Urinary bladder (tissue), 4 donors: ENCODE data around the gene LETM1. TPM values are rescaled to one million over a fixed set of nuclear protein-coding genes. Genes with fewer than 3 reads are reported as not detected.

ENCODE experiments used
- DNase-seq: peaks from one replicate; pipeline ENCODE4 v3.0.0-alpha.2; 2015; ENCODE audit errors: extremely low spot score
- H3K27ac ChIP-seq: one replicate; pipeline ENCODE4 v1.5.1; 2013; ENCODE audit warnings: low read depth, mild to moderate bottlenecking, moderate library complexity
- H3K36me3 ChIP-seq: one replicate; pipeline ENCODE4 v1.6.1; 2013; ENCODE audit warnings: mild to moderate bottlenecking, moderate library complexity; ENCODE audit not compliant: insufficient read depth
- H3K4me1 ChIP-seq: one replicate; pipeline ENCODE4 v1.6.1; 2013; ENCODE audit warnings: mild to moderate bottlenecking, moderate library complexity; ENCODE audit not compliant: insufficient read depth
- H3K4me3 ChIP-seq: one replicate; pipeline ENCODE4 v1.5.1; 2013; ENCODE audit warnings: low read depth, low read length
- WGBS: extraction: QIAGEN DNeasy Blood & Tissue Kit; methylation state at CpG from one replicate; pipeline ENCODE4 v1.1.7; 2013; 5-methylcytosine and 5-hydroxymethylcytosine counted together
- polyA plus RNA-seq: library from polyadenylated mRNA; stranded (reverse); fragments of 200-250 nt; gene quantifications from one replicate; pipeline ENCODE4 v1.2.3, GENCODE V29; 2013
- total RNA-seq: library from RNA; depleted of rRNA; stranded (reverse); fragments of >200 nt; gene quantifications from one replicate; pipeline ENCODE4 v1.2.3, GENCODE V29; 2014
- donor health status: healthy with polysubstance abuse.
- donor health status: healthy.

The LETM1 gene
- total and polyA plus RNA-seq, 2 donors: 15.6 to 19.0 TPM

DNA sequence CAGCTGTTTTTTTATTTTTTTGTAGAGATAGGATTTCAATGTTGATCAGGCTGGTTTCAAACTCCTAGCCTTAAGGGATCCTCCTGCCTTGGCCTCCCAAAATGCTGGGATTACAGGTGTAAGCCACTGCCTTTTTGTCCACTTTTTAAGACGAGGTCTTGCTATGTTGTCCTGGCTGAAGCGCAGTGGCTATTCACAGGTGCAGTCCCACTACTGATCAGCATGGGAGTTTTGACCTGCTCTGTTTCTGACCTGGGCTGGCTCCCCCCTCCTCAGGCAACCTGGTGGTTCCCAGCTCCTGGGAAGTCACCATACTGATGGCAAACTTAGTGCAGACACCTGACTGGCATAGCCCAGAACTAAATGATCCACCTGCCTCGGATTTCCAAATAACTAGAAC is 13.0 kb upstream of the LETM1 start:
- Histone ChIP-seq H3K4me3 (no peak overlapping the region), H3K4me1 (no peaks in the 10 kb centered on the region), H3K36me3 (no peaks in the 10 kb centered on the region), H3K27ac (no peak overlapping the region)
- no peak for DNase-seq
- WGBS: 94% methylated on average over 3 of the region's 3 CpGs

DNA sequence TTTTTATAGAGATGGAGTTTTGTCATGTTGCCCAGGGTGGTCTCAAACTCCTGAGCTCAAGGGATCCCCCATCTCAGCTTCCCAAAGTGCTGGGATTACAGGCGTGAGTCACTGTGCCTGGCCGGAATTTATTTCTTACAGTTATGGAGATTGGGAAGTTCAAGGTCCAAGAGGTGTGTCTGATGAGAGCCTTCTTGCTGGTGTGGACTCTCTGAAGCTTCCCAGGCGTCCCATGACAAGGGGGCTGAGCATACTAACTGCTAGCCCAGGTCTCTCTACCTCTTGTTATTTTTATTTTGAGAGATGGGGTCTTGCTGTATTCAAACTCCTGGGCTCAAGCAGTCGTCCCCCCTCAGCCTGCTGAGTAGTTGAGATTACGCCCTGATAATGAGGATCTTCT is 12.3 kb upstream of the LETM1 start:
- H3K36me3 ChIP-seq: no peaks in the 10 kb centered on the region
- no peak overlapping the region for H3K4me3 ChIP-seq
- H3K27ac ChIP-seq: no peak overlapping the region
- 54% methylated on average over 5 of the region's 5 CpGs for WGBS
- H3K4me1 ChIP-seq: no peaks in the 10 kb centered on the region
- DNase-seq: no peak

DNA sequence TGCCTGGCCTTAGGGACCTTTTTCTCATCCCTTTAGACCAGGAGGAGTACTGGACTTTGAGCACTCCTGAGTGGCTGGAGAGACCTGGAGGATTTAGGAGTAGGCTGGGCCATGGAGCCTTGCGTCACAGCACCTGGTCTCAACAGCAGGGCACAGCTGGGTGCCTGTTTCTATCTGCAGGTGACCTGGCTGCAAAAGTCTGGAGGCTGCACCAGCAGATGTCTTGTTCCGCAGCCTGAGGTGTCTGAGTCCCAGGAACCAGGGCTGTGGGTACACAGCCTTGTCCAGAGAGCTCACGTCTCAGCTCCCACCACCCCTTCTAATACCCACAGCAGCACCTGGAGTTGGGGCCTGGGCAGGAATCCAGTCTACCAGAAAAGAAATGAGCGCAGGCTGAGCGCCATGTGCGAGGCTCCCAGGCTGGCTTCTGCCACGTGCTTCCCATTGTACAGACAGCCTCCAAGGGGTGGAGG is 10.3 kb upstream of the LETM1 start:
- WGBS: 82% methylated on average over 7 of the region's 7 CpGs
- H3K36me3 ChIP-seq: no peaks in the 10 kb centered on the region
- H3K27ac ChIP-seq: no peak overlapping the region
- no peak overlapping the region for H3K4me3 ChIP-seq
- no peak for DNase-seq
- no peaks in the 10 kb centered on the region for H3K4me1 ChIP-seq

DNA sequence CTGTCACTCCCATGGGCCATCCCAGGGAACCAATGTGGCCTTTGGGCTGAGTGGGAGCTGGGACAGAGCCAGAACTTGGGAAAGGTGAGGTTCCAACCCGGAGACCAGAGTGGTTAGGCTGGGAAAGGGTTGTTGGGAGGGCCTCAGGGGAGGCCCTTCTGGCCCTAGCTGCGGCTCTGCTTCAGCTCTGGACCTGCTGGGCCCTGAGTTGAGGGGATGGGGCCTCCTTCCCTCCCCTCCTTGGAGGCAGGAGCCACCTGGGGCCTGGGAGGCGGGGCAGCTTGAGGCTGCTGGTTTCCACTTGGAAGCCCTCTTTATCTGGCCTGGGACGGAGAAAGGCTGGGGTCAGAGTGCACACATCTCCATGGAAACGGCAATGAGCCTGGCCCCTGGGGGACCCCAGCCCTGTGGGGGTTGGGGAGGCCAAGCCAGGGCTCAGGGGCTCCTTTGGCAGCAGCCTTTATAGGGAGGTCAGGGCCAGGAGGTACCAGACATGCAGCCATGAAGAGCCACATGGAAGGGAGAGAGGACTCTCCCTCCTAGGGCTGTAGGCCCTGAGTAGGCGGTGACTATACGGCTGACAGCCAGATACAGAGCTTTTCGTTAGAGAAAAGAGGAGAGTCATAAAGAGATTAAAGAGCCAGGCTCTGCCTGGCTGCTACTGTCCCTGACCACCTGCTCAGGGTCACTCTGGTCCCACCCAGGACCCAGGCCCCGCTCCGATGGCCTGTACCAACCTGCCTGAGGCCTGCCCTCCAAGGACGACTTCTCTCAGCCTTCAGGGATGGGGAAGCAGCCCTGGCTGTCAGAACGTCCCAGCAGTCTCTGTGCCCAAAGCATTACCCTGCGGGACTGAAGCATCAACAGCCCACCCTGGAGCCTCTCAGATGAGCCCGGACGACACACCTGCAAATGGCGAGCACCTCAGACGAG is 8.4 kb upstream of the LETM1 start:
- WGBS: 79% methylated on average over 17 of the region's 17 CpGs
- no peaks in the 10 kb centered on the region for H3K4me1 ChIP-seq
- H3K4me3 ChIP-seq: no peak overlapping the region
- no peak overlapping the region for H3K27ac ChIP-seq
- no peaks in the 10 kb centered on the region for H3K36me3 ChIP-seq
- no peak for DNase-seq

DNA sequence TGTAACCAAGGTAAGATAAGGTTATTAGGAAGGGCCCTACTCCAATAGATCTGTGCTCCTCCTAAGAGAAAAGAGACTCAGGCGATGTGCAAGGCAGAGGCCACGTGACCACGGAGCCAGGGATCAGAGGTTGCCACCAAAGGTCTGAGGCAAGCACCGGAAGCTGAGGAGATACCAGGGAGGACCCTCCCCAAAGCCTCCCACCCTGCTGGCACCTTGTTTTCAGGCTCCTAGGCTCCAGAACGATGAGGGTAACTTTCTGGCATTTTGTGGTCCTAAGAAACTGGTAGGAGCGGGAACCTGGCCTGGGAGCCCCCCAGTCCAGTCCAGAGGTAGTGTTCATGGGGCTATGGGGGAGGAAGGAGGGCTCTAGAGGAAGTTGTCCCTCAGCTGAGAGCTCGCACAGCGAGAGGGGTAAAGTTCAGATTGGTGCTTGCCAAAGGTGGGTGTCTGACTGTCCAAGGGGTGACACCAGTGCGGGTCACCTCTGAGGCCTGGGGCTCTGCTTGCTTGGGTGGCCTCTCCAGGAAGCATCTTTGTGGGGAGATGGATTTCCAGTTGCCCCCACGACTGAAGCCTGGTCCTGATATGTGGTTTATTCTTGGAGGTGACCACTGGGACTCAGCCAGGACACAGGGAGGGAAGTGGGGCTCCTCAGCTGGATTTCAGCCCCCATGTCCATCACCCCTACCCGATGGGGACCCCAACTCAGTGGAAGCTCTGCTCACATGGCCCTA is 7.5 kb upstream of the LETM1 start:
- Histone ChIP-seq H3K27ac (no peak overlapping the region), H3K36me3 (no peaks in the 10 kb centered on the region), H3K4me3 (no peak overlapping the region), H3K4me1 (no peaks in the 10 kb centered on the region)
- WGBS: 92% methylated on average over 11 of the region's 11 CpGs
- DNase-seq: no peak

- no peak for DNase-seq
- H3K36me3 ChIP-seq: no peaks in the 10 kb centered on the region
- H3K27ac ChIP-seq: no peak overlapping the region
- no peak overlapping the region for H3K4me3 ChIP-seq
- no peaks in the 10 kb centered on the region for H3K4me1 ChIP-seq
- 70% methylated on average over 14 of the region's 14 CpGs for WGBS
Observed at GRCh38 chr4:1862961-1863296, 7.0 kb upstream of the LETM1 start.

DNA sequence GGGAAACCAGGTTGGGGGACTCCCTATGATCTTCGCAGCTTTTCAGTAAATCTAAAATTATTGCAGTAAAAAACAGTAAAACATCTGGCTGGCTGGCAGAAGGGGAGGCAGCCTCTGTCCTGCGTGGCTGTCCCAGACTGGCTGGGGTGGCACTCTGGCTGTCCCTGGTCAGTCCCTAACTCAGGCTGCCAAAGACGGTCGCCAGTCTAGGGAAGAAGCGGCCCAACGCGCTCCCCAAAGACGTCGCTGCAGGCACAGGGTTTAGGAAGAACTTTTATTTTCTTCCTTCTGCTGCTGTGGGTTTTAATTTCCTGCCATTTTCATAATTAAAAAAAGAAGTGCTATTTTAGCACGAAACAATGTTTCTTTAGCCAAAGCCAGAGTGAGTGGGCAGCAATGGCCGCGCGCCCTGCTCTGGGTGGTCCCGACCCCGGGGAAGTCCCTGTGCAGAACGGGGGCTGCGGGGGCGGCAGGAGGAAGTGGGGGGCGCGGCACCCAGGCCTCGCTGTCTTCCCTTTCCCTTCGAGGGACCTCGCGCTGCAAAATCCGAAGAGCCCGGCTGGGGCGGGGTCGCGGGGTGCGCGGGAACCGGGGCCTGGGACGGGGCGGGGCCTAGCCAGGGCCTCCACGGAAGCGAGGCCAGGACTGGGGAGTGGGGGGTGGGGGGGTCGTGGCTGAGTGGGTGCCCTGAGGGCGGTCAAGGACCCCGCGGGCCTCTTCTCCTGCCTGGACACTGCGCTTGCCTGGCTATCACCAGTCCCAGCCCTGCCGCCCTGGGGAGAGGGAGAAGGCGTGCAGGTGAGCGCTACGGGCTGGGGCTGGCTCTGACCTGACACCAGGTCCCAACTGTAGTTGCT is 6.3 kb upstream of the LETM1 start:
- no peaks in the 10 kb centered on the region for H3K36me3 ChIP-seq
- H3K27ac ChIP-seq: no peak overlapping the region
- no peak for DNase-seq
- H3K4me3 ChIP-seq: no peak overlapping the region
- H3K4me1 ChIP-seq: no peaks in the 10 kb centered on the region
- 24% methylated on average over 45 of the region's 45 CpGs for WGBS

GRCh38 chr4:1859389-1859753 is 3.4 kb upstream of the LETM1 start:
- WGBS: 85% methylated on average over 1 of the region's 1 CpG
- Histone ChIP-seq H3K27ac (no peak overlapping the region), H3K36me3 (no peaks in the 10 kb centered on the region), H3K4me3 (no peak overlapping the region), H3K4me1 (no peaks in the 10 kb centered on the region)
- no peak for DNase-seq

DNA sequence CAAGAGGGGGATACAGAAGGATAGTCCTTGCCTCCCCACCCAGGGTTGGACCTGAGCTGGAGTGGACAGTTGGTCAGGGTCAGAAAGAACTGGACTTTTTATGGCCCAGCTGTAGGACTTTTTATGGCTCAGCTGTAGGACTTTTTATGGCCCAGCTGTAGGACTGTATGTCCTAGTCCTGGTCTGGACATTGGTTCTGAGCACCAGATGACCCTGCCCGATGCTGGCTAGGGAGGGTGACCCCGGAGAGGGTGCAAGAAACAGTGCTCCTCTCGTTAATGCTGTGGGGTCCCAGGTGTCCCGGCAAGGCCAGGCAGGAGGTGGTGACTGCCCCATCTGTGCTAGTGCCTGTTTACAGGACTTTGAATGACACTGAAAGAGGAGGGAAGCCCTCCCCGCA is 2.0 kb upstream of the LETM1 start:
- H3K36me3 ChIP-seq: no peaks in the 10 kb centered on the region
- no peak for DNase-seq
- H3K27ac ChIP-seq: no peak overlapping the region
- H3K4me1 ChIP-seq: no peaks in the 10 kb centered on the region
- WGBS: 59% methylated on average over 5 of the region's 5 CpGs
- H3K4me3 ChIP-seq: no peak overlapping the region

DNA sequence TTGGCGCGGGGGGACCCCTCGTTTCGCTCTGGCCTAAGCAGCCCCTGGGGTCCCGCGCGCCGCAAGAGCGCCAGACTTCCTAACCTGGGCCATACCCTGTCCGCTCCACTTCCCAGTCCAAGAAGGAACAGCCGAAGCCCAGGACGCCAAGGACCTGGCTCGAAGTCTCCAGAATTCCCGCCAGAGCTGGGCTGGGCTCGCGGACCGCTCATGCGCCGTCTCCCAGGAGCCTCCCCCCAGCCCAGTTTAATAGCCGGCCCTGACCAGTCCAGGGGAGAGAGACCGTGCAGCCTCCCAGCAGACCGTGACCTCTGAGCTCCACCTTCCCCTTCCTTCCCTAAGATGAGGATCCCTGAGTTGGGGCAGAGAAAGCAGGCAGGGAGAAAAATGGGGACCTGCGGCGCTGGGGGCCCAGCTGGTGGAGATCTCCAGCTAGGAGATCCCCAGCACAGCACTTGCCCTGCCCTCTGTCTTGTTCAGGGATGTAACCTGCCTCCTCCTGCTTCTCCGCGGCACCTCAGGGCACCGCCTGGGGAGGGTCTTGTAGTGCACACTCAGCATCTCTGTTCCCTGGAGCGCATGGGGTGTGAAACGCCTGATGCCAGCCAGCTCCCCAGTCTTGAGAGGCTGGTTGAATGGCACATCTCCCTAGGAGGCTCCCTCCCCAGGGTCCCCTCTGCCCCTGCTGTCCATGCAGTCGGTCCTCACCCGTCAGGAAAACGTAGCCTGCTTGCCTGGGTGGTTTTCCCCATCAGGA is 1.2 kb upstream of the LETM1 start:
- WGBS: 21% methylated on average over 32 of the region's 32 CpGs
- Histone ChIP-seq H3K4me3 (peak overlapping the region; percentile 93), H3K36me3 (no peaks in the 10 kb centered on the region), H3K27ac (no peak overlapping the region), H3K4me1 (no peaks in the 10 kb centered on the region)
- no peak for DNase-seq

DNA sequence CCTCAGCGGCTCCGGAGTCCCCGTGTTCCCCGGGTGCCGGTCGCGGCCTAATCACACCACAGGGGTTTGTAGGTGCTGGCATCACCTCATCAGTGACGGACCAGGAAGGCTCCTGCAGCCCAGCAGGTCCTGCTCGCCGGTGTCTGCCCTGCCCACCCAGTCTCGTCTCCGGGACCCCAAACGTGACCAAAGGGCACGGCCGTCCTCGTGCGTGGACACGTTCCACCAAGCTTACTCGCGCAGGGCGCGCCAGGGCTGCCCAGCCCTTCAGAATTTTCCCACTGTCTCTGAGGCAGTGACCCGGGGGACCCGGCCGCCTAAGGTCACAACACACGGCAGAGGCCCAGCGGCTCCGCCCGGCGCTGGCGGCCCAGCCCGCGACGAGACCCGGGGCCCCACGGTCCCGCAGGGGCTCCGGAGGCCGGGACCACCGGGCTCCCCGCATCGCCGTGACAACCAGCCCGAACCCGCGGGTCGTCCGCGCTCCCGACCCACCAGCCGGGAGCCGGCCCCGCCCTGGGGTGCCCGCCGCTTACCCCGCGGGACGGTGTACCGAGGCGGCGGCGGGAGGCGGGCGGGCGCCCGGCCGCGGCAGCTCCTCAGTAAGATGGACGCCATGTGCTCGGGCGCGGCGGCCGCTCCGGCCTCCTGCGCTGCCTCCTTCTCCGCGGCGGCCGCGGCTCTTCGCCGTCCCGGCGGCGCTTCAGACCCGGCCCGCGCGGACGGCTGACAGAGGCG is 454 bp downstream of the LETM1 start:
- no peaks in the 10 kb centered on the region for H3K4me1 ChIP-seq
- no peak for DNase-seq
- peak overlapping the region; percentile 65 for H3K27ac ChIP-seq
- WGBS: 1% methylated on average over 92 of the region's 92 CpGs
- no peaks in the 10 kb centered on the region for H3K36me3 ChIP-seq
- H3K4me3 ChIP-seq: peak overlapping the region; percentile 93

- no peak for DNase-seq
- Histone ChIP-seq H3K4me1 (no peaks in the 10 kb centered on the region), H3K4me3 (peak overlapping the region; percentile 93), H3K27ac (no peak overlapping the region), H3K36me3 (no peaks in the 10 kb centered on the region)
- WGBS: 79% methylated on average over 1 of the region's 1 CpG
Observed at GRCh38 chr4:1854752-1855151, 1.2 kb downstream of the LETM1 start.
